ENCODE results near the gene AIFM3. TPM values are rescaled to one million over a fixed set of nuclear protein-coding genes. Genes with fewer than 3 reads are reported as not detected.

Gene AIFM3
- polyA plus RNA-seq, 1 donor from 2014 or later = 1.1 TPM

DNA sequence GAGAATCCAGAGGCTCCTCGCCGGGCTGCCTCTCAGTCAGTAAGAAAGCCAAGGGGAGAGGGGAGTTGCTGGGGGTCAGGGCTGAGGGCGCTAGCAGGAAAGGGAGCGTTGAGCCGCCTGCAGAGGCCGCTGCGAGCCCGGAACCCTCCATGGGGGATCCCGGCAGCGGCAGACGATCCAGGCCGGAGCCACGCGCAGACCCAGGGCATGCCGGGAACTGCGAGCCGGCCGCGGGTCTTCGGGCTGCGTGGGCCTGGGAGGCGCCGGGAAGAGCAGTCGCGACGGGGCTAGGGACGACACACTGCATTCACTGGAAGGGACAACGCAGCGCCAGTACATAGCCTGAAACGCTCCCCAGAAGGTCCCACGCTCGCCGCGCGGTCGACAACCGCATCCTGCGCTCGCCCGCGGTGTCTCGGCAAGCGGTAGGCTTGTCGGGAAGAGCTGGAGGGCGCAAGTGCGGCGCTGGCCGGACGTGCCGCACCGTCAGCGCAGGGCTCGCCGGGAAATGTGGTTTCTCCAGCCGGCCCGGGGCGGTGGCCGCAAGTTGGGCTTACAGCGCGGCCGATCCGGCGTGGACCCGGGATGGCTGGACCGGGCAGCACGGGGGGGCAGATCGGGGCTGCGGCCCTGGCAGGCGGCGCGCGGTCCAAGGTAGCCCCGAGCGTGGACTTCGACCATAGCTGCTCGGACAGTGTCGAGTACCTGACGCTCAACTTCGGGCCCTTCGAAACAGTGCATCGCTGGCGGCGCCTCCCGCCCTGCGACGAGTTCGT, 14.9 kb downstream of the AIFM3 start, which contains the start of gene LZTR1:
Gene LZTR1, plus strand, starts transcription at position 511 of the 776 bp plus-strand sequence. Its CDS starts 75 bp downstream, at position 586.
- no peaks in the 10 kb centered on the region for H4K20me1 ChIP-seq (ENCODE audit: insufficient read depth)
- TF ChIP-seq REST (IDR thresholded peaks at IDR 0.05; ENCODE audit: borderline replicate concordance) (peak; percentile 36), SMC3 (conservative IDR thresholded peaks at IDR 0.05; ENCODE audit: poor library complexity) (peak; percentile 82), TAF1 (IDR thresholded peaks at IDR 0.05; ENCODE audit: low read depth) (no peak), MXI1 (conservative IDR thresholded peaks at IDR 0.05; ENCODE audit: poor library complexity, severe bottlenecking) (peak; percentile 98), EZH2 (IDR thresholded peaks at IDR 0.05; ENCODE audit: borderline replicate concordance, insufficient read depth, low read length, poor library complexity, severe bottlenecking) (no peak), RAD21 (conservative IDR thresholded peaks at IDR 0.05) (peak; percentile 74), EP300 (conservative IDR thresholded peaks at IDR 0.05; ENCODE audit: poor library complexity, severe bottlenecking) (peak; percentile 59), POLR2AphosphoS5 (IDR thresholded peaks at IDR 0.05) (peak; percentile 99)
- TF ChIP-seq, protein P1, sequence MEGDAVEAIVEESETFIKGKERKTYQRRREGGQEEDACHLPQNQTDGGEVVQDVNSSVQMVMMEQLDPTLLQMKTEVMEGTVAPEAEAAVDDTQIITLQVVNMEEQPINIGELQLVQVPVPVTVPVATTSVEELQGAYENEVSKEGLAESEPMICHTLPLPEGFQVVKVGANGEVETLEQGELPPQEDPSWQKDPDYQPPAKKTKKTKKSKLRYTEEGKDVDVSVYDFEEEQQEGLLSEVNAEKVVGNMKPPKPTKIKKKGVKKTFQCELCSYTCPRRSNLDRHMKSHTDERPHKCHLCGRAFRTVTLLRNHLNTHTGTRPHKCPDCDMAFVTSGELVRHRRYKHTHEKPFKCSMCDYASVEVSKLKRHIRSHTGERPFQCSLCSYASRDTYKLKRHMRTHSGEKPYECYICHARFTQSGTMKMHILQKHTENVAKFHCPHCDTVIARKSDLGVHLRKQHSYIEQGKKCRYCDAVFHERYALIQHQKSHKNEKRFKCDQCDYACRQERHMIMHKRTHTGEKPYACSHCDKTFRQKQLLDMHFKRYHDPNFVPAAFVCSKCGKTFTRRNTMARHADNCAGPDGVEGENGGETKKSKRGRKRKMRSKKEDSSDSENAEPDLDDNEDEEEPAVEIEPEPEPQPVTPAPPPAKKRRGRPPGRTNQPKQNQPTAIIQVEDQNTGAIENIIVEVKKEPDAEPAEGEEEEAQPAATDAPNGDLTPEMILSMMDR (IDR thresholded peaks at IDR 0.05; ENCODE audit: poor library complexity, severe bottlenecking) = peak; percentile 84
- peak within 1 kb of the TSS; percentile 98 for H3K4me3 ChIP-seq (ENCODE audit: low read length)
- no peaks in the 10 kb centered on the region for H3K9me3 ChIP-seq (ENCODE audit: low read length)
- no peaks in the 10 kb centered on the region for H3F3A ChIP-seq (ENCODE audit: insufficient read depth, low read length, poor library complexity, severe bottlenecking)
- peak within 1 kb of the TSS; percentile 98 for H3K4me2 ChIP-seq (ENCODE audit: low read length)
- no peaks in the 10 kb centered on the region for H3K36me3 ChIP-seq (ENCODE audit: insufficient read depth, low read length)
- no peaks in the 10 kb centered on the region for H3K9me2 ChIP-seq (ENCODE audit: insufficient read depth, low read length)
- H3K9ac ChIP-seq (ENCODE audit: low read length) = peak within 1 kb of the TSS; percentile 83
- peak within 1 kb of the TSS; percentile 81 for H2AFZ ChIP-seq (ENCODE audit: low read depth, low read length)
- H3K79me2 ChIP-seq (replicated peaks; ENCODE audit: insufficient read depth, low read length) = no peaks in the 10 kb centered on the region
- H3K27ac ChIP-seq (ENCODE audit: low read length) = peak within 1 kb of the TSS; percentile 90
- no peaks in the 10 kb centered on the region for H3K27me3 ChIP-seq (ENCODE audit: insufficient read depth, low read depth, low read length)

DNA sequence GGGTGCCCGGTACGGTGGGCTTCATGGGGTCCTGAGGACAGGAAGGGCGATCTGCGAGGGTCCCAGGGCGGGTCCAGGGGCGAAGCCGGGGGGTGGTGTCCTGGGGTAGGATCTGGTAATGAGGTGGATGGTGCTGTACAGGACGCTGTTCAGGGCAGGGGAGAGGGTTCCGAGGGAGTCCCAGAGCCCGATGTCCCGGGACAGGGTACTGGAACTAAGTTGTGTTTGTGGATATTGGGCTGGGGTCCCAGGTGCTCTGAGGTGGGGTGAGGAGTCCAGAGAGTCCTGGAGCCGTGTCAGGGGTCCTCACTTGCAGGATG, 15.5 kb downstream of the AIFM3 start:
- H3F3A ChIP-seq (ENCODE audit: insufficient read depth, low read length, poor library complexity, severe bottlenecking) = no peaks in the 10 kb centered on the region
- H2AFZ ChIP-seq (ENCODE audit: low read depth, low read length) = peak overlapping the region; percentile 81
- H3K36me3 ChIP-seq (ENCODE audit: insufficient read depth, low read length) = no peaks in the 10 kb centered on the region
- H3K4me3 ChIP-seq (ENCODE audit: low read length) = peak overlapping the region; percentile 98
- TF ChIP-seq, protein P1 (IDR thresholded peaks at IDR 0.05; ENCODE audit: poor library complexity, severe bottlenecking) = no peak
- TF ChIP-seq TAF1 (IDR thresholded peaks at IDR 0.05; ENCODE audit: low read depth) (no peak), REST (IDR thresholded peaks at IDR 0.05; ENCODE audit: borderline replicate concordance) (no peak), POLR2AphosphoS5 (IDR thresholded peaks at IDR 0.05) (no peak), SMC3 (conservative IDR thresholded peaks at IDR 0.05; ENCODE audit: poor library complexity) (no peak), EZH2 (IDR thresholded peaks at IDR 0.05; ENCODE audit: borderline replicate concordance, insufficient read depth, low read length, poor library complexity, severe bottlenecking) (no peak), EP300 (conservative IDR thresholded peaks at IDR 0.05; ENCODE audit: poor library complexity, severe bottlenecking) (no peak)
- peak overlapping the region; percentile 84 for H3K4me2 ChIP-seq (ENCODE audit: low read length)
- H3K79me2 ChIP-seq (replicated peaks; ENCODE audit: insufficient read depth, low read length) = no peaks in the 10 kb centered on the region
- peak overlapping the region; percentile 83 for H3K9ac ChIP-seq (ENCODE audit: low read length)
- no peaks in the 10 kb centered on the region for H3K9me3 ChIP-seq (ENCODE audit: low read length)
- peak overlapping the region; percentile 90 for H3K27ac ChIP-seq (ENCODE audit: low read length)
- no peaks in the 10 kb centered on the region for H3K27me3 ChIP-seq (ENCODE audit: insufficient read depth, low read depth, low read length)
- no peaks in the 10 kb centered on the region for H3K9me2 ChIP-seq (ENCODE audit: insufficient read depth, low read length)
- H4K20me1 ChIP-seq (ENCODE audit: insufficient read depth) = no peaks in the 10 kb centered on the region

Data from neural cell (in vitro differentiated cells).